ENCODE measurements around the gene PKHD1. TPM values are rescaled to one million over a fixed set of nuclear protein-coding genes. Genes with fewer than 3 reads are reported as not detected.

The PKHD1 gene
- total RNA-seq, 1 experiment from 2014 or later = not detected

- CTCF ChIA-PET = interaction anchor here (1.1 to 2.1 kb wide), 2 partner anchors 10 to 18 kb away, joined by 3 to 6 read pairs; no protein-coding TSS in a partner anchor
- no peak for DNase-seq (ENCODE audit: unreplicated experiment)
- intact Hi-C loops (cut with micrococcal nuclease) = no loop called here
Observed at GRCh38 chr6:52116605-52116948, 29.2 kb upstream of the PKHD1 start.

GRCh38 chr6:52115891-52116604, 28.6 kb upstream of the PKHD1 start:
- ChIA-PET CTCF (interaction anchor here (0.7 to 2.1 kb wide), 3 partner anchors 10 to 17 kb away, joined by 3 to 6 read pairs (median 3); no protein-coding TSS in a partner anchor), POLR2A (interaction anchor here (0.7 kb wide), 1 partner anchor 36 kb away, joined by 3 read pairs; no protein-coding TSS in a partner anchor)
- TF ChIP-seq CTCF (IDR thresholded peaks at IDR 0.05; ENCODE audit: unreplicated experiment) = no peak
- no TSS peak for BruUV-seq (replicated peaks)
- Mint-ChIP-seq H3K27me3 (ENCODE audit: insufficient read depth, unreplicated experiment) (no peaks in the 10 kb centered on the region), H3K36me3 (ENCODE audit: insufficient read depth, unreplicated experiment) (no peaks in the 10 kb centered on the region), H3K4me3 (ENCODE audit: unreplicated experiment) (no peak overlapping the region), H3K9me3 (ENCODE audit: unreplicated experiment) (no peaks in the 10 kb centered on the region), H3K27ac (ENCODE audit: low read depth, unreplicated experiment) (no peak overlapping the region), H3K4me1 (ENCODE audit: insufficient read depth, unreplicated experiment) (no peaks in the 10 kb centered on the region)
- DNase-seq (ENCODE audit: unreplicated experiment) = no peak
- intact Hi-C loops (cut with micrococcal nuclease) = no loop called here

More at GRCh38 chr6:52116605-52116948, 29.2 kb upstream of the PKHD1 start:
- no peak for TF ChIP-seq CTCF (IDR thresholded peaks at IDR 0.05; ENCODE audit: unreplicated experiment)
- POLR2A ChIA-PET = no interaction called here
- no peaks in the 10 kb centered on the region for H3K9me3 Mint-ChIP-seq (ENCODE audit: unreplicated experiment)
- H3K36me3 Mint-ChIP-seq (ENCODE audit: insufficient read depth, unreplicated experiment) = no peaks in the 10 kb centered on the region
- H3K4me3 Mint-ChIP-seq (ENCODE audit: unreplicated experiment) = no peak overlapping the region
- H3K4me1 Mint-ChIP-seq (ENCODE audit: insufficient read depth, unreplicated experiment) = no peaks in the 10 kb centered on the region
- no peaks in the 10 kb centered on the region for H3K27me3 Mint-ChIP-seq (ENCODE audit: insufficient read depth, unreplicated experiment)
- no TSS peak for BruUV-seq (replicated peaks)
- no peak overlapping the region for H3K27ac Mint-ChIP-seq (ENCODE audit: low read depth, unreplicated experiment)

- CTCF ChIA-PET = interaction anchor here (0.7 to 2.1 kb wide), 2 partner anchors 14 to 16 kb away, joined by 3 to 6 read pairs; no protein-coding TSS in a partner anchor
- H3K4me3 Mint-ChIP-seq (ENCODE audit: unreplicated experiment) = no peak overlapping the region
- H3K36me3 Mint-ChIP-seq (ENCODE audit: insufficient read depth, unreplicated experiment) = no peaks in the 10 kb centered on the region
- H3K9me3 Mint-ChIP-seq (ENCODE audit: unreplicated experiment) = no peaks in the 10 kb centered on the region
- no peak overlapping the region for H3K27ac Mint-ChIP-seq (ENCODE audit: low read depth, unreplicated experiment)
- no peak for TF ChIP-seq CTCF (IDR thresholded peaks at IDR 0.05; ENCODE audit: unreplicated experiment)
- intact Hi-C loops (cut with micrococcal nuclease) = no loop called here
- DNase-seq (ENCODE audit: unreplicated experiment) = no peak
- no peaks in the 10 kb centered on the region for H3K27me3 Mint-ChIP-seq (ENCODE audit: insufficient read depth, unreplicated experiment)
- no peaks in the 10 kb centered on the region for H3K4me1 Mint-ChIP-seq (ENCODE audit: insufficient read depth, unreplicated experiment)
- no TSS peak for BruUV-seq (replicated peaks)
- POLR2A ChIA-PET = interaction anchor here (0.7 kb wide), 1 partner anchor 35 kb away, joined by 3 read pairs; no protein-coding TSS in a partner anchor
Observed at GRCh38 chr6:52115145-52115741, 27.8 kb upstream of the PKHD1 start.

- Mint-ChIP-seq H3K9me3 (ENCODE audit: unreplicated experiment) (no peaks in the 10 kb centered on the region), H3K27ac (ENCODE audit: low read depth, unreplicated experiment) (no peak overlapping the region), H3K27me3 (ENCODE audit: insufficient read depth, unreplicated experiment) (no peaks in the 10 kb centered on the region), H3K4me1 (ENCODE audit: insufficient read depth, unreplicated experiment) (no peaks in the 10 kb centered on the region), H3K4me3 (ENCODE audit: unreplicated experiment) (no peak overlapping the region), H3K36me3 (ENCODE audit: insufficient read depth, unreplicated experiment) (no peaks in the 10 kb centered on the region)
- BruUV-seq (replicated peaks) = no TSS peak
- no peak for TF ChIP-seq CTCF (IDR thresholded peaks at IDR 0.05; ENCODE audit: unreplicated experiment)
- ChIA-PET POLR2A (no interaction called here), CTCF (no interaction called here)
- DNase-seq (ENCODE audit: unreplicated experiment) = no peak
- intact Hi-C loops (cut with micrococcal nuclease) = no loop called here
Observed at GRCh38 chr6:52109171-52109571, 21.8 kb upstream of the PKHD1 start.

Measured in MCF 10A (cell line).